Endothelial cell of umbilical vein (primary cell): ENCODE data around the gene ADSL. TPM values are rescaled to one million over a fixed set of nuclear protein-coding genes. Genes with fewer than 3 reads are reported as not detected.

ENCODE experiments used
- BruUV-seq: library from RNA; stranded (reverse); fragments of 400-500 nt; replicated peaks from 2 replicates; lab custom pipeline; 2021; lab: Mats Ljungman, UMichigan
- CTCF ChIA-PET: fragments of 300-600, 350-600 bp; sonication (Branson Sonifier 250); formaldehyde crosslinking; loops from one replicate; lab custom pipeline; 2021; ENCODE audit warnings: antibody characterized with exemption, inconsistent platforms; lab: Charles Lee
- POLR2A ChIA-PET: fragments of 300-600, 350-600 bp; sonication (Branson Sonifier 250); formaldehyde crosslinking; loops from one replicate; lab custom pipeline; 2021; ENCODE audit warnings: antibody characterized with exemption, inconsistent platforms; lab: Charles Lee
- DNase-seq: peaks from one replicate; pipeline ENCODE4 v3.0.0-alpha.2; 2011; ENCODE audit warnings: low read depth, low spot score
- FAIRE-seq: peaks from 2 replicates; lab custom pipeline; 2011; peaks lifted over from hg19 to GRCh38; lab: Jason Lieb, UNC
- H2AFZ ChIP-seq: 2 replicates; pipeline ENCODE4 v1.6.0; 2012; ENCODE audit warnings: low read depth, low read length, control low read depth, inconsistent platforms
- H3K27ac ChIP-seq: 2 replicates; pipeline ENCODE4 v1.5.1; 2011; ENCODE audit warnings: low read depth, mild to moderate bottlenecking, control low read depth, low read length, moderate library complexity; ENCODE audit not compliant: insufficient read depth
- H3K27me3 ChIP-seq, 2 experiments: 2 replicates each; pipeline versions ENCODE4 v1.6.0 to v1.6.1; 2011; ENCODE audit warnings: low read length in 2 of 2, mixed read lengths in 1 of 2; ENCODE audit not compliant: control insufficient read depth in 2 of 2, insufficient read depth in 2 of 2
- H3K36me3 ChIP-seq, 2 experiments: 2 replicates in 1 of 2; 3 replicates in 1 of 2; pipeline ENCODE4 v1.5.1; 2011; ENCODE audit warnings: low read length in 2 of 2, mild to moderate bottlenecking in 1 of 2, moderate library complexity in 1 of 2; ENCODE audit not compliant: control insufficient read depth in 2 of 2, insufficient read depth in 2 of 2; ENCODE audit errors: extremely low read depth in 1 of 2
- H3K4me1 ChIP-seq: 3 replicates; pipeline ENCODE4 v1.5.1; 2011; ENCODE audit warnings: mild to moderate bottlenecking, low read length; ENCODE audit not compliant: control insufficient read depth, insufficient read depth; ENCODE audit errors: extremely low read depth
- H3K4me2 ChIP-seq: 2 replicates; pipeline ENCODE4 v1.6.1; 2011; ENCODE audit warnings: low read length, control low read depth, mixed read lengths; ENCODE audit not compliant: insufficient read depth
- H3K4me3 ChIP-seq, 3 experiments: fragments of 200-600 bp in 1 of 3; sonication (generic), shearing (Covaris generic) in 1 of 3; replicated peaks in 1 of 3; 2 replicates each; pipeline ENCODE4 v1.5.1; 2011 to 2016; ENCODE audit warnings: control low read depth in 3 of 3, low read length in 3 of 3, mild to moderate bottlenecking in 2 of 3, inconsistent platforms in 1 of 3, low read depth in 1 of 3, moderate library complexity in 1 of 3; ENCODE audit not compliant: insufficient read depth in 1 of 3
- H3K79me2 ChIP-seq: 2 replicates; pipeline ENCODE4 v1.6.0; 2012; ENCODE audit warnings: low read length, inconsistent platforms; ENCODE audit not compliant: control insufficient read depth, insufficient read depth
- H3K9ac ChIP-seq: replicated peaks from 2 replicates; pipeline ENCODE3; 2011; ENCODE audit warnings: low read length, control low read depth; ENCODE audit not compliant: insufficient read depth; ENCODE audit errors: extremely low read depth
- H3K9me1 ChIP-seq: replicated peaks from 3 replicates; pipeline ENCODE4 v1.6.0; 2011; ENCODE audit warnings: mild to moderate bottlenecking, low read length; ENCODE audit not compliant: control insufficient read depth, insufficient read depth; ENCODE audit errors: extremely low read depth
- H3K9me3 ChIP-seq: replicated peaks from 2 replicates; pipeline ENCODE4 v1.5.1; 2012; ENCODE audit warnings: low read length, inconsistent platforms; ENCODE audit not compliant: control insufficient read depth, insufficient read depth
- H4K20me1 ChIP-seq: replicated peaks from 2 replicates; pipeline ENCODE3; 2011; ENCODE audit warnings: mild to moderate bottlenecking, low read length; ENCODE audit not compliant: control insufficient read depth, insufficient read depth; ENCODE audit errors: extremely low read depth
- EZH2 ChIP-seq: IDR thresholded peaks from 2 replicates; pipeline ENCODE4 v1.6.1; 2012; ENCODE audit warnings: borderline replicate concordance, low read depth, mild to moderate bottlenecking, moderate library complexity, low read length, inconsistent platforms; ENCODE audit not compliant: severe bottlenecking
- FOS ChIP-seq: IDR thresholded peaks from 2 replicates; pipeline ENCODE4 v1.6.1; 2011; ENCODE audit warnings: mild to moderate bottlenecking, low read length, moderate library complexity, borderline replicate concordance; ENCODE audit not compliant: insufficient read depth
- GATA2 ChIP-seq: IDR thresholded peaks from 2 replicates; pipeline ENCODE4 v1.7.0; 2011; ENCODE audit warnings: low read depth, mild to moderate bottlenecking, moderate library complexity, mixed read lengths, low read length; ENCODE audit not compliant: insufficient read length, insufficient read depth
- JUN ChIP-seq: IDR thresholded peaks from 2 replicates; pipeline ENCODE4 v1.6.1; 2011; ENCODE audit warnings: borderline replicate concordance, low read depth; ENCODE audit not compliant: insufficient read length, insufficient read depth
- MYC ChIP-seq: IDR thresholded peaks from one replicate; pipeline ENCODE4 v1.6.1; 2011; ENCODE audit warnings: mild to moderate bottlenecking, low read depth, low read length
- POLR2A ChIP-seq: IDR thresholded peaks from 2 replicates; pipeline ENCODE4 v1.6.1; 2012; ENCODE audit warnings: low read depth, mild to moderate bottlenecking, control low read depth, low read length
- POLR2AphosphoS5 ChIP-seq: IDR thresholded peaks from 2 replicates; pipeline ENCODE4 v1.6.1; 2012; ENCODE audit warnings: low read depth, mild to moderate bottlenecking, control low read depth, low read length, moderate library complexity; ENCODE audit not compliant: insufficient read depth
- dilution Hi-C: fragments of 300-500 bp; cut with MboI; formaldehyde crosslinking; loops from one replicate; pipeline ENCODE4 v1.15.0; 2019; ENCODE audit warnings: low sequenced_read_pairs; ENCODE audit not compliant: extremely low pct_ligation_motif_present
- intact Hi-C: fragments of 100-400 bp; cut with micrococcal nuclease; formaldehyde crosslinking; loops from one replicate; pipeline ENCODE4 v1.10.0; 2022
- polyA plus RNA-seq, 4 experiments: library from polyadenylated mRNA; depleted of rRNA in 3 of 4; stranded (reverse) in 3 of 4; unstranded in 1 of 4; fragments of >200 nt; gene quantifications; 2 replicates each; pipeline versions ENCODE4 v1.2.1 to v1.2.3, GENCODE V29; 2011 to 2012; ENCODE audit warnings: missing spikeins in 1 of 4
- total RNA-seq: library from RNA; stranded (reverse); gene quantifications from 2 replicates; pipeline ENCODE4 v1.2.3, GENCODE V29; 2021
- TF ChIP-seq, protein P1 (sequence below): IDR thresholded peaks from 2 replicates; pipeline ENCODE4 v1.6.1; 2011; ENCODE audit not compliant: insufficient read depth, insufficient read length
- TF ChIP-seq, protein P2 (sequence below), 2 donors: IDR thresholded peaks; 1 replicate in 1 of 2; 2 replicates in 1 of 2; pipeline ENCODE4 v1.5.1; 2011; ENCODE audit warnings: low read length in 2 of 2, mild to moderate bottlenecking in 2 of 2, moderate library complexity in 2 of 2, control low read depth in 1 of 2, inconsistent platforms in 1 of 2, low read depth in 1 of 2; ENCODE audit not compliant: insufficient read depth in 1 of 2; ENCODE audit errors: extremely low read depth in 1 of 2

ADSL gene
- total and polyA plus RNA-seq, 2 donors (not counting 3 experiments of a cell fraction or from before 2014, with no cell fraction given) = 103 to 141 TPM

DNA sequence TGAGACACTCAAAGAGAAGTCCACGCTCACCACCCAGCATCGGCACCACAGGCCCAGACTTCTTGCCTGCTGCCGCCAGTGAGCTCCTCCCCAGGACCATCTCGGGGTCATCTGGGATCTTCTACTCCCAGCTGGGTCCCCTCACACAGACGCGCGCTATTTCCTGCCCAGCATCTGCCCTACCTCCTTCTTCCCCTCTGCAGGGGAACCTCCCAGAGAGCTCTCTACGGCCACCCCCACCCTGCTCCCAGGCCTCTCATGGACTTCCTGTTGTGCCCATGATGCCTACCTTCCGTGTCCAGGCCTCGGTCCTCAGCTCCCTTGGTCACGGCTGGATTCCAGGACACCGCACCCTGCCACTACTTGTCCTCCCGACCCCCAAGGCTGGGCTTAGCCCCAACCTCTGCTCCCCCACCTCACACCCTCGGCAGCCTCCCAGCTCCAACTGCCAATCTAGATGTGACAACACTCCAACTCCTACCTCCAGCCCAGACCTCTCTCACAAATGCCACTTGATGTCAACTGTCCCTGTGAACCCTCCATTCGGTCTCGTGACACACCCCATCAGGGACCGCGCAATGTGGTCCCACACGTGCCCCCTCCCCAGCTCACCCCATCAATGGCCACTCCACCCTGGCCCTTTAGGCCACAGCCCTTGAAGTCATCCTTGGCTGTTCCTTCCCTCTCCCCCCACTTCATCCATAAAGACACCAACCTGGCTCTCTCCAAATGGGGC lies 69.4 kb downstream of the ADSL start:
- no TSS peak for BruUV-seq
- H3K9me1 ChIP-seq = no peaks in the 10 kb centered on the region
- H3K4me1 ChIP-seq = no peaks in the 10 kb centered on the region
- no peak overlapping the region for H3K4me3 ChIP-seq
- no peaks in the 10 kb centered on the region for H3K79me2 ChIP-seq
- H3K27me3 ChIP-seq = no peaks in the 10 kb centered on the region
- no peak for FAIRE-seq
- H3K9ac ChIP-seq = no peak overlapping the region
- TF ChIP-seq, protein P1, sequence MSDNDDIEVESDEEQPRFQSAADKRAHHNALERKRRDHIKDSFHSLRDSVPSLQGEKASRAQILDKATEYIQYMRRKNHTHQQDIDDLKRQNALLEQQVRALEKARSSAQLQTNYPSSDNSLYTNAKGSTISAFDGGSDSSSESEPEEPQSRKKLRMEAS = no peak
- TF ChIP-seq FOS (no peak), MYC (no peak), POLR2A (no peak), JUN (no peak), POLR2AphosphoS5 (no peak), EZH2 (no peak), GATA2 (no peak)
- TF ChIP-seq, protein P2, sequence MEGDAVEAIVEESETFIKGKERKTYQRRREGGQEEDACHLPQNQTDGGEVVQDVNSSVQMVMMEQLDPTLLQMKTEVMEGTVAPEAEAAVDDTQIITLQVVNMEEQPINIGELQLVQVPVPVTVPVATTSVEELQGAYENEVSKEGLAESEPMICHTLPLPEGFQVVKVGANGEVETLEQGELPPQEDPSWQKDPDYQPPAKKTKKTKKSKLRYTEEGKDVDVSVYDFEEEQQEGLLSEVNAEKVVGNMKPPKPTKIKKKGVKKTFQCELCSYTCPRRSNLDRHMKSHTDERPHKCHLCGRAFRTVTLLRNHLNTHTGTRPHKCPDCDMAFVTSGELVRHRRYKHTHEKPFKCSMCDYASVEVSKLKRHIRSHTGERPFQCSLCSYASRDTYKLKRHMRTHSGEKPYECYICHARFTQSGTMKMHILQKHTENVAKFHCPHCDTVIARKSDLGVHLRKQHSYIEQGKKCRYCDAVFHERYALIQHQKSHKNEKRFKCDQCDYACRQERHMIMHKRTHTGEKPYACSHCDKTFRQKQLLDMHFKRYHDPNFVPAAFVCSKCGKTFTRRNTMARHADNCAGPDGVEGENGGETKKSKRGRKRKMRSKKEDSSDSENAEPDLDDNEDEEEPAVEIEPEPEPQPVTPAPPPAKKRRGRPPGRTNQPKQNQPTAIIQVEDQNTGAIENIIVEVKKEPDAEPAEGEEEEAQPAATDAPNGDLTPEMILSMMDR (IDR thresholded peaks at IDR 0.05; ENCODE audit: extremely low read depth in 1 of 2, insufficient read depth in 1 of 2, low read depth in 1 of 2, low read length in 2 of 2) = no peak
- H3K27ac ChIP-seq = no peak overlapping the region
- intact Hi-C loops = no loop called here
- H2AFZ ChIP-seq = no peak overlapping the region
- no peaks in the 10 kb centered on the region for H4K20me1 ChIP-seq
- peak; percentile 25 for DNase-seq
- H3K4me2 ChIP-seq = no peak overlapping the region
- dilution Hi-C loops = no loop called here
- ChIA-PET POLR2A (no interaction called here), CTCF (interaction anchor here (0.8 to 1.5 kb wide), 5 partner anchors 16 to 483 kb away, joined by 3 to 9 read pairs (median 4); no protein-coding TSS in a partner anchor)
- no peaks in the 10 kb centered on the region for H3K9me3 ChIP-seq
- peaks cover 2 to 39% of the 10 kb centered on the region in 2 experiments for H3K36me3 ChIP-seq
